Measurements from ENCODE around the gene ANKRD42. TPM values are rescaled to one million over a fixed set of nuclear protein-coding genes. Genes with fewer than 3 reads are reported as not detected.

ANKRD42 gene
- total and polyA plus RNA-seq, 5 experiments from 2014 or later, result 3.4 to 8.3 (median 6.5) TPM

DNA sequence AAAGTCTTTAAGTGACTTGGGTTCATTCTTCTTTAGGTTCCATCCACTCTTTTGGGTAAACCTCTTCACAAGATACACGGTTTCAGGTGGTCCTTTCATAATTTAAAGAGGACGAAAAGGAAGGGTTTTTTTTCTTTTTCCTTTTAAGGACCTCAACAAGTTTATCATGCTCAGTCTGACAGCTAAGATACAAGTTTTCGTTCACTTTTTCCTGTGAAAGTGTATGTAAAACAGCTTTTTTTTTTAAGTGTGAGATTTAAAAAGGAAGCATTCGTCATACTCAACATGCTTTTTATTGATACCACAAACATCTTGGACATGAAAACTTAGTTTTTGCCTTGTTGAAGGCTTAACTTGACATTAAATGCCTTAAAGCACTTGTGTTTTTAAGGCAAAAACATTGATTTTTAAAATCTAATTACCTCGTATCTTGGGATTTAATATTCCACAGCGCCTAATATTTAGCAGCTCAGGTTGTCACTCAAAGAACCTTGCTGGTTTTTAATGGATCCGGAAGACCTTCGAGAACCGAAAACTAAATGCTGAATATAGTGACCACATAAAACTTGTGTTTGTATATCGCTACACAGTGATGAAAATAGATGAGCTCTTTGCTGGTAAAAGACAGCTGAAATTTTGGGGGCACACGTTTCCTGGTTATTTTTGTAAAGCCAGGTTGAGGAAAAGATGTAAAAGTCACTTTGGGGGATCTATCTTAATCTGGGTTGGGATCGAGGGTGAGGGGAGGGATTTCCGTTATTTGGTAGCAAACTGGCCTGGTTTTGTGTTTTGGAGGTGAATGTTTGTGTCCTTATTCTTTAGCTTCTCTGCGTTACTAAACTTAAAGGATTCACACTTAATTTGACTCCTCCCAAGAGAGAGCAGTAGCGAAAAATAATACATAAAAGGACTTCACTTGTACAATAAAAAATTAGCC lies 34.3 kb upstream of the ANKRD42 start:
- ATAC-seq, result no peak
- H3K4me1 Mint-ChIP-seq, result peaks cover 17 to 55% (median 48%) of the 10 kb centered on the region in 4 donors
- DNase-seq, result peak in 2 of 10 donors; percentile 17 to 21
- POLR2A ChIA-PET, result interaction anchor here (0.8 to 5.7 kb wide), 23 partner anchors 9 to 258 kb away, joined by 3 to 69 read pairs (median 4); partner anchors contain the start of genes ANKRD42, DDIAS, PRCP and RAB30
- H3K36me3 Mint-ChIP-seq, result peaks cover 6 to 40% (median 15%) of the 10 kb centered on the region in 3 donors
- H3K27ac Mint-ChIP-seq, result peak overlapping the region; percentile 60 to 100 (median 100)
- H3K4me3 Mint-ChIP-seq, result peak overlapping the region; percentile 93 to 100 (median 100)
- no peaks in the 10 kb centered on the region for H3K9me3 Mint-ChIP-seq
- no peaks in the 10 kb centered on the region for H3K27me3 Mint-ChIP-seq

DNA sequence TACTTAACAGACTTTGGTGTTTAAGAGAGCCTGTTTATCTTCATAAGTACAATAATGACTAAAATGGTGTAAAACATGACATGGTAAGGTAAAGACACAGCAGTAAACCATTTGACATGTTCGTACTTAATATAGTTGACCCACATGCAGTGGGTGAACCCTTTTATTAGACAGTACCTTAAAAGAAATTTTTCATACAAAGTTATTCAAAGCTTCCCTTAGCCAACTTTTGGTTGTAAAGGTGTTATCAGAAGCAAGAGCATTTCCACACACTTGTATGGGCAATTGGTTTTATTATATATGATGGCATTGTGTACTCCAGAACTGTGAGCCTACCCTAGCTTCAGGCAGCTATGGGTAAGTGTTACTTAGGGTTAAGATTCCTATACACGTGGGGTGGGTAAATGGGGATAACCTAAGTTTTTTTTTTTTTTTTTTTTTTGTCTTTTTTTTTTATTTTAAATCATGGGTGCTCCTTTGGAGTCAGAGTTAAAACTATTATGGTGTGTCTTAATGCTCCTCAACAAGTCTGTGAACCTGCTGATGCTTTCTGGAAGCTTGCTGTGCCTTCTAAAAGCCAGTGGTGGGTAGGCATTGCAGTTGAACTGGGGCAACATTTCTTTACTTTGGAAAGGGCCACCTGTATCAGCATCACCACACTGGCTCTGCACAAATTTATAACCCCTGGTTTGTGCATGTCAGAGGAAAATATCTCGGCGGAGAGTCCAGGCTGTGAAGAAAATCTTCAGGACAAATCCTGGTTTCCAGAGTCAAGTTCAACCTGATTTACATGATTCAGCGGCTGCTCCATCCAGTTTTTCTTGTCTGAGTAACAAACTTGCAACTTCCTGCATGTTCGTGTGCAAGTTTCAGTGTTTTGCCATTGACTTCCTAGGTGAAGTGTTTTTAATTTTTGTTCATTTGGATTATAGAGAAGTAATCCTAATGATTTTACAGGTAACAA lies 33.3 kb upstream of the ANKRD42 start:
- Mint-ChIP-seq H3K27ac (peak overlapping the region; percentile 83 to 100 (median 100)), H3K9me3 (no peaks in the 10 kb centered on the region), H3K27me3 (no peaks in the 10 kb centered on the region), H3K36me3 (peaks cover 6 to 47% (median 19%) of the 10 kb centered on the region in 3 donors), H3K4me1 (peaks cover 17 to 61% (median 51%) of the 10 kb centered on the region in 4 donors), H3K4me3 (peak overlapping the region; percentile 93 to 100 (median 100))
- ATAC-seq (no peak), DNase-seq (peak in 1 of 10 donors; percentile 21)
- POLR2A ChIA-PET, result interaction anchor here (0.6 to 5.7 kb wide), 20 partner anchors 8 to 259 kb away, joined by 3 to 30 read pairs (median 4); partner anchors contain the start of genes DDIAS, PRCP and RAB30

DNA sequence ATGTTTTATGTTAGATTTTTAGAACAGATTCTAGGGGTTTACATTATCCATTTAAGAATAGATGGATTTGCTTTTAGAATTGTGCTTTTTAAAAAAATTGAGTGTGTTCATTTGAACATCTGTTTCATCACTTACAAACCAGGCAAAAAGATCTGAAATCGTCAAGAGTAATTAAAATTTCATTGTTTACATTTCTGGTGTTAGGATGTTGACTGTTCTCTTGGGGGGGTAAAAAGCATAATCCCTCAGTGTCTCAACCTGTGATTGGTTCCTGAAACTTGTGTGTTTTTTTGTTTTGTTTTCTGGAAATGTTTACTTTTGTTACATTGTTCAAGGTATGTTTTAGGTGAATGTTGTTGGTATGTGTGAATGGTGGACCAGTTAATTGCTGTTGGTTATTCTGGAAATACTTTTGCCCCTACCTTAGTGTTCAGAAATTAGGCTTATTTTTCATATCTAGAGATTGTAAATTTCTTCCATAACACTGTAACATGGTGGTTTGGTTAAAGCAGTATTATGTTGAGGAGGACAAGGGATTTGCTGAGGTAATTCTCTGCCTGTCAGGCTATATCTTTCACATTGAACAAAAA lies 31.8 kb upstream of the ANKRD42 start:
- peaks cover 18 to 60% (median 30%) of the 10 kb centered on the region in 3 donors for H3K36me3 Mint-ChIP-seq
- peak overlapping the region; percentile 55 to 100 (median 96) for H3K4me3 Mint-ChIP-seq
- peak overlapping the region; percentile 69 to 100 (median 88) for H3K27ac Mint-ChIP-seq
- peaks cover 28 to 70% (median 60%) of the 10 kb centered on the region in 4 donors for H3K4me1 Mint-ChIP-seq
- no peak for DNase-seq
- POLR2A ChIA-PET, result interaction anchor here (0.6 kb wide), 2 partner anchors 13 to 73 kb away, joined by 3 to 5 read pairs; no protein-coding TSS in a partner anchor
- no peaks in the 10 kb centered on the region for H3K27me3 Mint-ChIP-seq
- ATAC-seq, result no peak
- H3K9me3 Mint-ChIP-seq, result peaks cover 0 to 11% (median 0%) of the 10 kb centered on the region in 9 donors

DNA sequence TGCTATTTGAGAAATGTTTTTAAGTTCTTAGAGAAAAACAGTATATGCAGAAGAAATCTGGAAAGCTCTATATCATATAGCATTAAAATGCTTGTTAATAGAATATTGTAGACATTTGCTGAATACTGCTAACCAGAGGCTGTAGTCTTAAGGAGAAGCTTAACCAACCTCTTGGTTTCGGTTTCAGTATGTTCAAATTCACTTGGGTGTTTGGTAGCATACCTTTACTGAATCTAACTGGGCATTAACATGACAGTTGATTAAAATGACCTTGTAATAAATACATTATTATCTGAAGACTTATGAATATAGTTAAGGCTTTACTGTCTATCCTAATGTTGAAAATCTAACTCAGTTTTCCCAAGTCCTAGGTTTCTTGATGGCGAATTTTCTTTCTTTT lies 31.1 kb upstream of the ANKRD42 start:
- peak; percentile 51 to 52 for ATAC-seq
- DNase-seq, result peak in 2 of 10 donors; percentile 29 to 40
- peaks cover 17 to 62% (median 27%) of the 10 kb centered on the region in 3 donors for H3K36me3 Mint-ChIP-seq
- peak overlapping the region; percentile 67 to 100 (median 87) for H3K27ac Mint-ChIP-seq
- H3K27me3 Mint-ChIP-seq, result no peaks in the 10 kb centered on the region
- POLR2A ChIA-PET, result interaction anchor here (0.6 to 0.8 kb wide), 2 partner anchors 18 to 73 kb away, joined by 3 to 4 read pairs; no protein-coding TSS in a partner anchor
- peaks cover 0 to 11% (median 0%) of the 10 kb centered on the region in 9 donors for H3K9me3 Mint-ChIP-seq
- H3K4me1 Mint-ChIP-seq, result peaks cover 28 to 76% (median 62%) of the 10 kb centered on the region in 4 donors
- H3K4me3 Mint-ChIP-seq, result peak overlapping the region; percentile 55 to 100 (median 96)

DNA sequence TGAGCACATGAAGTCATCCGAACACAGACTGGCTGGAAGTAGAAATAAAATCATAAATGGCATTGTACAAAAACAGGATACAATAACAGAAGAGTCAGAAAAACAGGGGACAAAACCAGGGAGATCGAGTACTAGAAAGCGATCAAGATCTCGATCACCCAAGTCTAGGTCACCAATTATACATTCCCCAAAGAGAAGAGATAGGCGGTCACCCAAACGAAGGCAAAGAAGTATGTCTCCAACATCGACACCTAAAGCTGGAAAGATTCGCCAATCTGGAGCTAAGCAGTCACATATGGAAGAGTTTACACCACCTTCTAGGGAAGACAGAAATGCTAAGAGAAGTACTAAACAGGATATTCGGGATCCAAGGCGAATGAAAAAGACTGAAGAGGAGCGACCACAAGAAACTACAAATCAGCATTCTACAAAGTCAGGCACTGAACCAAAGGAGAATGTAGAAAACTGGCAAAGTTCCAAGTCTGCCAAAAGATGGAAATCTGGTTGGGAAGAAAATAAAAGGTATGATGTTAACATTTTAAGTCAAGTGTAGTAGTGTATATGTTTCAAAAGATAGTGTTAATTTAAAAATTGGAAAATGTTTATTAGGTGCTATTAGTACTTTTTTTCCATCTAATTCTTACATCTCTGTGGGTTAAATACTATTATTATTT lies 27.2 kb upstream of the ANKRD42 start:
- peak overlapping the region in 9 of 10 donors; percentile 0 to 79 (median 31) for H3K27ac Mint-ChIP-seq
- POLR2A ChIA-PET, result interaction anchor here (0.6 to 2.7 kb wide), 2 partner anchors 9 to 10 kb away, joined by 3 to 11 read pairs; partner anchors contain the start of gene PCF11
- DNase-seq (no peak), ATAC-seq (no peak)
- peak overlapping the region in 5 of 10 donors; percentile 0 to 48 (median 21) for H3K4me3 Mint-ChIP-seq
- peaks cover 34 to 92% (median 80%) of the 10 kb centered on the region in 4 donors for H3K4me1 Mint-ChIP-seq
- peaks cover 36 to 76% (median 48%) of the 10 kb centered on the region in 3 donors for H3K36me3 Mint-ChIP-seq
- H3K27me3 Mint-ChIP-seq, result no peaks in the 10 kb centered on the region
- H3K9me3 Mint-ChIP-seq, result peaks cover 0 to 11% (median 0%) of the 10 kb centered on the region in 9 donors

DNA sequence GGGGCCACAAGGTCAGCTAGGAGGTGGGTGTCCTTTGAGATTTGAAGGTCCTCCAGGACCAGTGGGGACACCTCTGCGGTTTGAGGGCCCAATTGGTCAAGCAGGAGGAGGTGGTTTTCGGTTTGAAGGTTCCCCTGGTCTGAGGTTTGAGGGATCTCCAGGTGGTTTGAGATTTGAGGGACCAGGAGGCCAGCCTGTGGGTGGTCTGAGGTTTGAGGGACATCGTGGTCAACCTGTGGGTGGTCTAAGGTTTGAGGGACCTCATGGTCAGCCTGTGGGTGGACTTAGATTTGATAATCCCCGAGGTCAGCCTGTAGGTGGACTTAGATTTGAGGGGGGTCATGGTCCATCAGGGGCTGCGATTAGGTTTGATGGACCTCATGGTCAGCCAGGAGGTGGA lies 24.8 kb upstream of the ANKRD42 start:
- peak overlapping the region in 9 of 10 donors; percentile 7 to 84 (median 59) for H3K4me3 Mint-ChIP-seq
- H3K27me3 Mint-ChIP-seq, result no peaks in the 10 kb centered on the region
- peaks cover 39 to 90% (median 54%) of the 10 kb centered on the region in 3 donors for H3K36me3 Mint-ChIP-seq
- H3K4me1 Mint-ChIP-seq, result peaks cover 31 to 89% (median 80%) of the 10 kb centered on the region in 4 donors
- POLR2A ChIA-PET, result interaction anchor here (1.8 to 2.0 kb wide), 2 partner anchors 9 to 13 kb away, joined by 5 to 15 read pairs; no protein-coding TSS in a partner anchor
- DNase-seq, result no peak
- H3K27ac Mint-ChIP-seq, result peak overlapping the region in 7 of 10 donors; percentile 0 to 69 (median 50)
- no peak for ATAC-seq
- peaks cover 0 to 11% (median 0%) of the 10 kb centered on the region in 9 donors for H3K9me3 Mint-ChIP-seq

DNA sequence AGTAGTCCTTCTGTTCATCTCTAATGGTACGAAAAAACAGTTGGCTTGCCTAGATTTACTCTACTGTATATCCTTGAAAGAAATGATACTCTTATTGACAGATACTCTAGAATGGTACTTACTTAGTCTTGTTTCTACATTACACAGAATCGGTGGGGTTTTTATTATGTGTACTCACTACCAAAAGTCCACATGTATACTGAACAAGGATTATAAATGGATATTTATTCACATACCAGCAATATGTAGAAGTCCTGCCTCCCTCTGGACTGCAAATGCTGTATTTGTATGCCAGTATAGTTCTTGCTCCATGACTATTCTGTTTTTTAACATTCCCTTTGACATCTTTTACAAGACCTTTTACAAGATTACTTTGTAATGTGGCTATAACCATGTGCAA lies 22.6 kb upstream of the ANKRD42 start:
- Mint-ChIP-seq H3K4me1 (peaks cover 34 to 90% (median 83%) of the 10 kb centered on the region in 4 donors), H3K27me3 (no peaks in the 10 kb centered on the region), H3K27ac (peak overlapping the region in 5 of 10 donors; percentile 6 to 70 (median 33)), H3K36me3 (peaks cover 30 to 94% (median 49%) of the 10 kb centered on the region in 3 donors), H3K9me3 (peaks cover 0 to 7% (median 0%) of the 10 kb centered on the region in 9 donors), H3K4me3 (peak overlapping the region; percentile 64 to 84 (median 80))
- DNase-seq (no peak), ATAC-seq (no peak)
- POLR2A ChIA-PET, result interaction anchor here (1.5 to 4.0 kb wide), 2 partner anchors 14 to 53 kb away, joined by 3 to 23 read pairs; partner anchors contain the start of gene PCF11

DNA sequence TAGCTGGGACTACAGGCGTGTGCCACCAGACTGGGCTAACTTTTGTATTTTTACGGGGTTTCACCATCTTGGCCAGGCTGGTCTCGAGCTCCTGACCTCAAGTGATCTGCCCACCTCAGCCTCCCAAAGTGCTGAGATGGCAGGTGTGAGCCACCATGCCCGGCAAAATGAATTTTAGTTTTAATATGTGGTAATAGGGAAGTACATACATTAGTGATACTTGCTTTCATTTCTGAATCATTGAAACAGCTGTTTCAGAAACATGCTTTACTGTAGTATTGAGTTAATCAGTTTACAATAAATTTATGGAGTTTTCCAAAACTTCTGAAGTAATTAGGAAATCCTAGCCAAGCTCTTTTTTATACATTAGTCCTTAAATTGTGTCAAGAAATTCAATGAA lies 21.0 kb upstream of the ANKRD42 start:
- Mint-ChIP-seq H3K4me3 (peak overlapping the region; percentile 32 to 81 (median 66)), H3K9me3 (no peaks in the 10 kb centered on the region), H3K36me3 (peaks cover 21 to 95% (median 49%) of the 10 kb centered on the region in 3 donors), H3K27ac (peak overlapping the region in 2 of 10 donors; percentile 36), H3K4me1 (peaks cover 32 to 88% (median 80%) of the 10 kb centered on the region in 4 donors), H3K27me3 (no peaks in the 10 kb centered on the region)
- DNase-seq (no peak), ATAC-seq (no peak)
- POLR2A ChIA-PET, result interaction anchor here (4.0 kb wide), 1 partner anchor 16 kb away, joined by 23 read pairs; the partner anchor contains the start of gene PCF11

DNA sequence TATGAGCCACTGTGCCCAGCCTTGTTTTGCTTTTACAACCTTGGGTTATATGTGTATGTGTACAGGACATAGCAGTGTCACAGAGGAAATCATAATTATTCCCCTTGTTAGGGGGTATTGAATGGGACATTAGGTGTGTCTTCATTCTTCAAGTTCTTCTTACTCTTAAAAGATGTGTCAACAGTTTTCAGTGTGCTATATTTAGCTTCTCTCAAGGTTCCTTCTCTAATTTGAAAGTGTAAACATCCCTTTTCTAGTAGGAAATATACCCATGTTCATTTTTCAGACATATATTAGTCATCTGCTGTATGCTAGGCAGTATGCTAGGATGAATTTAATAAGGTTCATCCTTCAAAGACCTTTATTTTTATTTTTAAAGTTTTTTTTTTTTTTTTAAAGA lies 19.5 kb upstream of the ANKRD42 start:
- ATAC-seq (peak in 1 of 2 donors; percentile 18), DNase-seq (no peak)
- Mint-ChIP-seq H3K4me1 (peaks cover 30 to 77% (median 66%) of the 10 kb centered on the region in 4 donors), H3K27me3 (no peaks in the 10 kb centered on the region), H3K36me3 (peaks cover 8 to 92% (median 39%) of the 10 kb centered on the region in 3 donors), H3K27ac (peak overlapping the region in 4 of 10 donors; percentile 13 to 78 (median 48)), H3K9me3 (no peaks in the 10 kb centered on the region), H3K4me3 (peak overlapping the region; percentile 24 to 78 (median 52))
- POLR2A ChIA-PET, result interaction anchor here (0.7 to 4.0 kb wide), 5 partner anchors 9 to 17 kb away, joined by 3 to 23 read pairs (median 4); partner anchors contain the start of gene PCF11

DNA sequence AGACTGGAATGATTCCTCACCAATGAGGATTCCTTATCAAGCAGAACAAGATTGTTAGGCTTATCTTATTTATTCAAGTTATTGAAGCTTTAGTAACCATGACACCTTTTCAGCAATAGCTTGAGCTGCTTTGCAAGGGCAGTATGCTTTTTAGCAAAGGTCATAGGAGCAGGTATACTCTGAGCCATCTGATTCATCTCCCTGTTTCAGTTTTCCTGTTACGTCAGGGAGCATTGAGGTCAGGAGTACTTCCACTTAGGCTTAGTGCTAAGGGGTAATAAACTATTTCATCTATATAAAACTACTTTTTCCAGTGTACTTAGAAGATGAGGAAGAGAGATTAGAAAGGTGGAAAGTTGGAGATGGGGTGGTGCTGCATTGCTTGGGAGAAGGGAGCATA lies 17.7 kb upstream of the ANKRD42 start:
- H3K4me3 Mint-ChIP-seq, result peak overlapping the region in 9 of 10 donors; percentile 0 to 54 (median 37)
- H3K27me3 Mint-ChIP-seq, result no peaks in the 10 kb centered on the region
- no peak for DNase-seq
- ATAC-seq, result no peak
- peak overlapping the region in 8 of 10 donors; percentile 1 to 87 (median 38) for H3K27ac Mint-ChIP-seq
- POLR2A ChIA-PET, result no interaction called here
- H3K4me1 Mint-ChIP-seq, result peaks cover 23 to 68% (median 54%) of the 10 kb centered on the region in 4 donors
- H3K9me3 Mint-ChIP-seq, result no peaks in the 10 kb centered on the region
- peaks cover 4 to 90% (median 28%) of the 10 kb centered on the region in 3 donors for H3K36me3 Mint-ChIP-seq

Data from naive thymus-derived CD8-positive, alpha-beta T cell (primary cell).